ENCODE data around the gene ALG5.
A peak's percentile ranks its signal among the peaks of the same experiment; 100 is the strongest.

ALG5 gene

GRCh38 chr13:37011788-37012187 lies 12.6 kb upstream of the ALG5 start:
- peaks cover 4% of the 10 kb centered on the region; the same call in 1 of the 2 replicates for H3K4me1 ChIP-seq (ENCODE audit: insufficient read depth, low read length)
- H3K9ac ChIP-seq (ENCODE audit: low read depth, low read length), result no peak overlapping the region
- H3K4me3 ChIP-seq (ENCODE audit: low read length), result no peak overlapping the region
- peaks cover 100% of the 10 kb centered on the region for H3K36me3 ChIP-seq (ENCODE audit: insufficient read depth, low read depth, low read length)
- H3K9me3 ChIP-seq (ENCODE audit: insufficient read depth, low read depth, low read length), result no peaks in the 10 kb centered on the region
- H3K27me3 ChIP-seq (ENCODE audit: insufficient read depth, low read length), result no peaks in the 10 kb centered on the region
- H3K27ac ChIP-seq (ENCODE audit: low read length), result no peak overlapping the region

- H3K4me3 ChIP-seq (ENCODE audit: low read length), result no peak overlapping the region
- H3K9me3 ChIP-seq (ENCODE audit: insufficient read depth, low read depth, low read length), result no peaks in the 10 kb centered on the region
- H3K9ac ChIP-seq (ENCODE audit: low read depth, low read length), result no peak overlapping the region
- H3K27me3 ChIP-seq (ENCODE audit: insufficient read depth, low read length), result no peaks in the 10 kb centered on the region
- H3K36me3 ChIP-seq (ENCODE audit: insufficient read depth, low read depth, low read length), result peaks cover 100% of the 10 kb centered on the region
- peaks cover 4% of the 10 kb centered on the region; the same call in 1 of the 2 replicates for H3K4me1 ChIP-seq (ENCODE audit: insufficient read depth, low read length)
- no peak overlapping the region for H3K27ac ChIP-seq (ENCODE audit: low read length)
These were observed 11.9 kb upstream of the ALG5 start for GRCh38 chr13:37011002-37011401.

- H3K4me3 ChIP-seq (ENCODE audit: low read length), result no peak overlapping the region
- no peaks in the 10 kb centered on the region for H3K9me3 ChIP-seq (ENCODE audit: insufficient read depth, low read depth, low read length)
- H3K36me3 ChIP-seq (ENCODE audit: insufficient read depth, low read depth, low read length), result peaks cover 100% of the 10 kb centered on the region
- no peak overlapping the region for H3K9ac ChIP-seq (ENCODE audit: low read depth, low read length)
- H3K4me1 ChIP-seq (ENCODE audit: insufficient read depth, low read length), result peaks cover 4% of the 10 kb centered on the region; the same call in 1 of the 2 replicates
- no peaks in the 10 kb centered on the region for H3K27me3 ChIP-seq (ENCODE audit: insufficient read depth, low read length)
- H3K27ac ChIP-seq (ENCODE audit: low read length), result no peak overlapping the region
These were observed 11.3 kb upstream of the ALG5 start for GRCh38 chr13:37010424-37010823.

- Histone ChIP-seq H3K27ac (ENCODE audit: low read length) (no peak overlapping the region), H3K9ac (ENCODE audit: low read depth, low read length) (no peak overlapping the region), H3K9me3 (ENCODE audit: insufficient read depth, low read depth, low read length) (no peaks in the 10 kb centered on the region), H3K4me1 (ENCODE audit: insufficient read depth, low read length) (peaks cover 4% of the 10 kb centered on the region; the same call in 1 of the 2 replicates), H3K27me3 (ENCODE audit: insufficient read depth, low read length) (no peaks in the 10 kb centered on the region), H3K4me3 (ENCODE audit: low read length) (no peak overlapping the region), H3K36me3 (ENCODE audit: insufficient read depth, low read depth, low read length) (peaks cover 100% of the 10 kb centered on the region)
These were observed 10.6 kb upstream of the ALG5 start for GRCh38 chr13:37009692-37010091.

- peaks cover 12% of the 10 kb centered on the region; the same call in 1 of the 2 replicates for H3K4me1 ChIP-seq (ENCODE audit: insufficient read depth, low read length)
- H3K9me3 ChIP-seq (ENCODE audit: insufficient read depth, low read depth, low read length), result no peaks in the 10 kb centered on the region
- peak overlapping the region; percentile 99 for H3K4me3 ChIP-seq (ENCODE audit: low read length)
- H3K27me3 ChIP-seq (ENCODE audit: insufficient read depth, low read length), result no peaks in the 10 kb centered on the region
- H3K36me3 ChIP-seq (ENCODE audit: insufficient read depth, low read depth, low read length), result peaks cover 47% of the 10 kb centered on the region
- peak overlapping the region; percentile 100; the same call in 1 of the 2 replicates for H3K9ac ChIP-seq (ENCODE audit: low read depth, low read length)
- H3K27ac ChIP-seq (ENCODE audit: low read length), result no peak overlapping the region
These were observed 2.7 kb upstream of the ALG5 start for GRCh38 chr13:37001921-37002250.

- Histone ChIP-seq H3K36me3 (ENCODE audit: insufficient read depth, low read depth, low read length) (peaks cover 39% of the 10 kb centered on the region), H3K27me3 (ENCODE audit: insufficient read depth, low read length) (no peaks in the 10 kb centered on the region)
These were observed 507 bp downstream of the ALG5 start for GRCh38 chr13:36998624-36999041.

GRCh38 chr13:36997716-36998427 lies 1.3 kb downstream of the ALG5 start:
- Histone ChIP-seq H3K36me3 (ENCODE audit: insufficient read depth, low read depth, low read length) (peaks cover 39% of the 10 kb centered on the region), H3K9me3 (ENCODE audit: insufficient read depth, low read depth, low read length) (no peaks in the 10 kb centered on the region), H3K4me3 (ENCODE audit: low read length) (peak overlapping the region; percentile 99), H3K27ac (ENCODE audit: low read length) (no peak overlapping the region), H3K9ac (ENCODE audit: low read depth, low read length) (peak overlapping the region; percentile 100; the same call in 1 of the 2 replicates), H3K27me3 (ENCODE audit: insufficient read depth, low read length) (no peaks in the 10 kb centered on the region), H3K4me1 (ENCODE audit: insufficient read depth, low read length) (peaks cover 12% of the 10 kb centered on the region; the same call in 1 of the 2 replicates)

More at GRCh38 chr13:36998624-36999041, 507 bp downstream of the ALG5 start:
- H3K27ac ChIP-seq (ENCODE audit: low read length), result peak overlapping the region; percentile 50
- H3K9ac ChIP-seq (ENCODE audit: low read depth, low read length), result peak overlapping the region; percentile 100
- H3K4me3 ChIP-seq (ENCODE audit: low read length), result peak overlapping the region; percentile 99
- H3K9me3 ChIP-seq (ENCODE audit: insufficient read depth, low read depth, low read length), result no peaks in the 10 kb centered on the region
- H3K4me1 ChIP-seq (ENCODE audit: insufficient read depth, low read length), result peaks cover 12% of the 10 kb centered on the region; the same call in 1 of the 2 replicates

GRCh38 chr13:36992362-36992761 lies 6.8 kb downstream of the ALG5 start:
- Histone ChIP-seq H3K4me1 (ENCODE audit: insufficient read depth, low read length) (no peaks in the 10 kb centered on the region), H3K9me3 (ENCODE audit: insufficient read depth, low read depth, low read length) (no peaks in the 10 kb centered on the region), H3K36me3 (ENCODE audit: insufficient read depth, low read depth, low read length) (peaks cover 85% of the 10 kb centered on the region), H3K9ac (ENCODE audit: low read depth, low read length) (no peak overlapping the region), H3K27me3 (ENCODE audit: insufficient read depth, low read length) (no peaks in the 10 kb centered on the region), H3K27ac (ENCODE audit: low read length) (no peak overlapping the region), H3K4me3 (ENCODE audit: low read length) (no peak overlapping the region)

GRCh38 chr13:36986462-36987240 lies 12.5 kb downstream of the ALG5 start:
- Histone ChIP-seq H3K4me1 (ENCODE audit: insufficient read depth, low read length) (no peaks in the 10 kb centered on the region), H3K9ac (ENCODE audit: low read depth, low read length) (no peak overlapping the region), H3K27ac (ENCODE audit: low read length) (no peak overlapping the region), H3K27me3 (ENCODE audit: insufficient read depth, low read length) (no peaks in the 10 kb centered on the region), H3K9me3 (ENCODE audit: insufficient read depth, low read depth, low read length) (no peaks in the 10 kb centered on the region), H3K4me3 (ENCODE audit: low read length) (no peak overlapping the region), H3K36me3 (ENCODE audit: insufficient read depth, low read depth, low read length) (peaks cover 93% of the 10 kb centered on the region)

GRCh38 chr13:36981156-36981743 lies 17.9 kb downstream of the ALG5 start:
- Histone ChIP-seq H3K27ac (ENCODE audit: low read length) (no peak overlapping the region), H3K36me3 (ENCODE audit: insufficient read depth, low read depth, low read length) (peaks cover 65% of the 10 kb centered on the region), H3K9ac (ENCODE audit: low read depth, low read length) (no peak overlapping the region)

GRCh38 chr13:36979361-36980050 lies 19.6 kb downstream of the ALG5 start:
- H3K9me3 ChIP-seq (ENCODE audit: insufficient read depth, low read depth, low read length), result peaks cover 3% of the 10 kb centered on the region; the same call in 1 of the 2 replicates
- no peak overlapping the region for H3K27ac ChIP-seq (ENCODE audit: low read length)
- H3K9ac ChIP-seq (ENCODE audit: low read depth, low read length), result no peak overlapping the region
- H3K4me1 ChIP-seq (ENCODE audit: insufficient read depth, low read length), result no peaks in the 10 kb centered on the region
- H3K27me3 ChIP-seq (ENCODE audit: insufficient read depth, low read length), result no peaks in the 10 kb centered on the region
- peaks cover 66% of the 10 kb centered on the region for H3K36me3 ChIP-seq (ENCODE audit: insufficient read depth, low read depth, low read length)
- no peak overlapping the region for H3K4me3 ChIP-seq (ENCODE audit: low read length)

More at GRCh38 chr13:36981156-36981743, 17.9 kb downstream of the ALG5 start:
- H3K27me3 ChIP-seq (ENCODE audit: insufficient read depth, low read length), result no peaks in the 10 kb centered on the region
- no peaks in the 10 kb centered on the region for H3K4me1 ChIP-seq (ENCODE audit: insufficient read depth, low read length)
- no peaks in the 10 kb centered on the region for H3K9me3 ChIP-seq (ENCODE audit: insufficient read depth, low read depth, low read length)
- H3K4me3 ChIP-seq (ENCODE audit: low read length), result no peak overlapping the region
